ENCODE results near the gene THUMPD2. TPM values are rescaled to one million over a fixed set of nuclear protein-coding genes. Genes with fewer than 3 reads are reported as not detected.
A peak's percentile ranks its signal among the peaks of the same experiment; 100 is the strongest.

THUMPD2 gene
- total RNA-seq, 1 donor from 2014 or later = 11.5 TPM

GRCh38 chr2:39772086-39772811 lies 6.8 kb downstream of the THUMPD2 start:
- Histone ChIP-seq H3K4me1 (ENCODE audit: control insufficient read depth in 3 of 3, insufficient read depth in 3 of 3, low read length in 3 of 3) (peaks cover 13 to 20% (median 18%) of the 10 kb centered on the region in 3 donors), H3K27me3 (ENCODE audit: control insufficient read depth in 3 of 3, insufficient read depth in 3 of 3, low read length in 3 of 3) (no peaks in the 10 kb centered on the region), H3K4me3 (ENCODE audit: low read length in 3 of 3) (no peak overlapping the region), H3K36me3 (ENCODE audit: control insufficient read depth in 3 of 3, insufficient read depth in 3 of 3, low read length in 3 of 3) (peaks cover 0 to 7% (median 7%) of the 10 kb centered on the region in 3 donors), H3K27ac (ENCODE audit: low read depth, low read length) (peak overlapping the region; percentile 26), H3K9me3 (ENCODE audit: control insufficient read depth in 3 of 3, low read length in 3 of 3) (no peaks in the 10 kb centered on the region), H3K9ac (ENCODE audit: low read depth in 1 of 3, low read length in 3 of 3) (no peak overlapping the region)

- H3K9me3 ChIP-seq (ENCODE audit: control insufficient read depth in 3 of 3, low read length in 3 of 3) = no peaks in the 10 kb centered on the region
- H3K27me3 ChIP-seq (ENCODE audit: control insufficient read depth in 3 of 3, insufficient read depth in 3 of 3, low read length in 3 of 3) = no peaks in the 10 kb centered on the region
- H3K9ac ChIP-seq (ENCODE audit: low read depth in 1 of 3, low read length in 3 of 3) = no peak overlapping the region
- no peak overlapping the region for H3K4me3 ChIP-seq (ENCODE audit: low read length in 3 of 3)
- H3K36me3 ChIP-seq (ENCODE audit: control insufficient read depth in 3 of 3, insufficient read depth in 3 of 3, low read length in 3 of 3) = peaks cover 12 to 32% (median 27%) of the 10 kb centered on the region in 3 donors
- H3K4me1 ChIP-seq (ENCODE audit: control insufficient read depth in 3 of 3, insufficient read depth in 3 of 3, low read length in 3 of 3) = no peaks in the 10 kb centered on the region
- no peak overlapping the region for H3K27ac ChIP-seq (ENCODE audit: low read depth, low read length)
These were observed 16.6 kb downstream of the THUMPD2 start for GRCh38 chr2:39762448-39762847.

- Histone ChIP-seq H3K4me3 (ENCODE audit: low read length in 3 of 3) (no peak overlapping the region), H3K9me3 (ENCODE audit: control insufficient read depth in 3 of 3, low read length in 3 of 3) (no peaks in the 10 kb centered on the region), H3K27ac (ENCODE audit: low read depth, low read length) (no peak overlapping the region), H3K27me3 (ENCODE audit: control insufficient read depth in 3 of 3, insufficient read depth in 3 of 3, low read length in 3 of 3) (no peaks in the 10 kb centered on the region), H3K4me1 (ENCODE audit: control insufficient read depth in 3 of 3, insufficient read depth in 3 of 3, low read length in 3 of 3) (no peaks in the 10 kb centered on the region), H3K36me3 (ENCODE audit: control insufficient read depth in 3 of 3, insufficient read depth in 3 of 3, low read length in 3 of 3) (peaks cover 18 to 47% (median 42%) of the 10 kb centered on the region in 3 donors), H3K9ac (ENCODE audit: low read depth in 1 of 3, low read length in 3 of 3) (no peak overlapping the region)
These were observed 21.9 kb downstream of the THUMPD2 start for GRCh38 chr2:39757156-39757555.

GRCh38 chr2:39755466-39755865 lies 23.6 kb downstream of the THUMPD2 start:
- Histone ChIP-seq H3K9ac (ENCODE audit: low read depth in 1 of 3, low read length in 3 of 3) (no peak overlapping the region), H3K36me3 (ENCODE audit: control insufficient read depth in 3 of 3, insufficient read depth in 3 of 3, low read length in 3 of 3) (peaks cover 22 to 48% (median 40%) of the 10 kb centered on the region in 3 donors), H3K27ac (ENCODE audit: low read depth, low read length) (no peak overlapping the region), H3K4me3 (ENCODE audit: low read length in 3 of 3) (no peak overlapping the region), H3K9me3 (ENCODE audit: control insufficient read depth in 3 of 3, low read length in 3 of 3) (no peaks in the 10 kb centered on the region), H3K4me1 (ENCODE audit: control insufficient read depth in 3 of 3, insufficient read depth in 3 of 3, low read length in 3 of 3) (no peaks in the 10 kb centered on the region), H3K27me3 (ENCODE audit: control insufficient read depth in 3 of 3, insufficient read depth in 3 of 3, low read length in 3 of 3) (no peaks in the 10 kb centered on the region)

GRCh38 chr2:39743269-39743776 lies 35.7 kb downstream of the THUMPD2 start:
- Histone ChIP-seq H3K4me3 (ENCODE audit: low read length in 3 of 3) (no peak overlapping the region), H3K9ac (ENCODE audit: low read depth in 1 of 3, low read length in 3 of 3) (no peak overlapping the region), H3K9me3 (ENCODE audit: control insufficient read depth in 3 of 3, low read length in 3 of 3) (no peaks in the 10 kb centered on the region), H3K4me1 (ENCODE audit: control insufficient read depth in 3 of 3, insufficient read depth in 3 of 3, low read length in 3 of 3) (no peaks in the 10 kb centered on the region), H3K27ac (ENCODE audit: low read depth, low read length) (no peak overlapping the region), H3K27me3 (ENCODE audit: control insufficient read depth in 3 of 3, insufficient read depth in 3 of 3, low read length in 3 of 3) (no peaks in the 10 kb centered on the region), H3K36me3 (ENCODE audit: control insufficient read depth in 3 of 3, insufficient read depth in 3 of 3, low read length in 3 of 3) (peaks cover 7 to 42% (median 27%) of the 10 kb centered on the region in 3 donors)

- H3K4me3 ChIP-seq (ENCODE audit: low read length in 3 of 3) = no peak overlapping the region
- no peak overlapping the region for H3K27ac ChIP-seq (ENCODE audit: low read depth, low read length)
- H3K9ac ChIP-seq (ENCODE audit: low read depth in 1 of 3, low read length in 3 of 3) = no peak overlapping the region
- H3K36me3 ChIP-seq (ENCODE audit: control insufficient read depth in 3 of 3, insufficient read depth in 3 of 3, low read length in 3 of 3) = peaks cover 9 to 49% (median 25%) of the 10 kb centered on the region in 3 donors
- no peaks in the 10 kb centered on the region for H3K9me3 ChIP-seq (ENCODE audit: control insufficient read depth in 3 of 3, low read length in 3 of 3)
- H3K27me3 ChIP-seq (ENCODE audit: control insufficient read depth in 3 of 3, insufficient read depth in 3 of 3, low read length in 3 of 3) = no peaks in the 10 kb centered on the region
- H3K4me1 ChIP-seq (ENCODE audit: control insufficient read depth in 3 of 3, insufficient read depth in 3 of 3, low read length in 3 of 3) = no peaks in the 10 kb centered on the region
These were observed 37.2 kb downstream of the THUMPD2 start for GRCh38 chr2:39741871-39742270.

GRCh38 chr2:39739386-39739785 lies 39.7 kb downstream of the THUMPD2 start:
- Histone ChIP-seq H3K9ac (ENCODE audit: low read depth in 1 of 3, low read length in 3 of 3) (no peak overlapping the region), H3K36me3 (ENCODE audit: control insufficient read depth in 3 of 3, insufficient read depth in 3 of 3, low read length in 3 of 3) (peaks cover 8 to 55% (median 36%) of the 10 kb centered on the region in 3 donors)

GRCh38 chr2:39738936-39739335 lies 40.1 kb downstream of the THUMPD2 start:
- no peak overlapping the region for H3K9ac ChIP-seq (ENCODE audit: low read depth in 1 of 3, low read length in 3 of 3)
- H3K4me3 ChIP-seq (ENCODE audit: low read length in 3 of 3) = no peak overlapping the region
- H3K27me3 ChIP-seq (ENCODE audit: control insufficient read depth in 3 of 3, insufficient read depth in 3 of 3, low read length in 3 of 3) = no peaks in the 10 kb centered on the region
- H3K9me3 ChIP-seq (ENCODE audit: control insufficient read depth in 3 of 3, low read length in 3 of 3) = no peaks in the 10 kb centered on the region
- H3K27ac ChIP-seq (ENCODE audit: low read depth, low read length) = no peak overlapping the region
- H3K36me3 ChIP-seq (ENCODE audit: control insufficient read depth in 3 of 3, insufficient read depth in 3 of 3, low read length in 3 of 3) = peaks cover 8 to 55% (median 36%) of the 10 kb centered on the region in 3 donors
- H3K4me1 ChIP-seq (ENCODE audit: control insufficient read depth in 3 of 3, insufficient read depth in 3 of 3, low read length in 3 of 3) = peaks cover 0 to 9% (median 0%) of the 10 kb centered on the region in 3 donors

More at GRCh38 chr2:39739386-39739785, 39.7 kb downstream of the THUMPD2 start:
- no peaks in the 10 kb centered on the region for H3K9me3 ChIP-seq (ENCODE audit: control insufficient read depth in 3 of 3, low read length in 3 of 3)
- H3K27ac ChIP-seq (ENCODE audit: low read depth, low read length) = no peak overlapping the region
- peaks cover 0 to 5% (median 0%) of the 10 kb centered on the region in 3 donors for H3K4me1 ChIP-seq (ENCODE audit: control insufficient read depth in 3 of 3, insufficient read depth in 3 of 3, low read length in 3 of 3)
- H3K27me3 ChIP-seq (ENCODE audit: control insufficient read depth in 3 of 3, insufficient read depth in 3 of 3, low read length in 3 of 3) = no peaks in the 10 kb centered on the region
- H3K4me3 ChIP-seq (ENCODE audit: low read length in 3 of 3) = no peak overlapping the region

GRCh38 chr2:39737661-39738060 lies 41.4 kb downstream of the THUMPD2 start:
- Histone ChIP-seq H3K4me1 (ENCODE audit: control insufficient read depth in 3 of 3, insufficient read depth in 3 of 3, low read length in 3 of 3) (peaks cover 0 to 13% (median 3%) of the 10 kb centered on the region in 3 donors), H3K9ac (ENCODE audit: low read depth in 1 of 3, low read length in 3 of 3) (no peak overlapping the region), H3K4me3 (ENCODE audit: low read length in 3 of 3) (no peak overlapping the region), H3K36me3 (ENCODE audit: control insufficient read depth in 3 of 3, insufficient read depth in 3 of 3, low read length in 3 of 3) (peaks cover 8 to 47% (median 30%) of the 10 kb centered on the region in 3 donors), H3K27me3 (ENCODE audit: control insufficient read depth in 3 of 3, insufficient read depth in 3 of 3, low read length in 3 of 3) (no peaks in the 10 kb centered on the region), H3K9me3 (ENCODE audit: control insufficient read depth in 3 of 3, low read length in 3 of 3) (no peaks in the 10 kb centered on the region), H3K27ac (ENCODE audit: low read depth, low read length) (no peak overlapping the region)

- Histone ChIP-seq H3K36me3 (ENCODE audit: control insufficient read depth in 3 of 3, insufficient read depth in 3 of 3, low read length in 3 of 3) (peaks cover 6 to 41% (median 27%) of the 10 kb centered on the region in 3 donors), H3K27me3 (ENCODE audit: control insufficient read depth in 3 of 3, insufficient read depth in 3 of 3, low read length in 3 of 3) (no peaks in the 10 kb centered on the region), H3K4me3 (ENCODE audit: low read length in 3 of 3) (no peak overlapping the region), H3K9ac (ENCODE audit: low read depth in 1 of 3, low read length in 3 of 3) (no peak overlapping the region), H3K4me1 (ENCODE audit: control insufficient read depth in 3 of 3, insufficient read depth in 3 of 3, low read length in 3 of 3) (peaks cover 0 to 13% (median 3%) of the 10 kb centered on the region in 3 donors), H3K27ac (ENCODE audit: low read depth, low read length) (no peak overlapping the region), H3K9me3 (ENCODE audit: control insufficient read depth in 3 of 3, low read length in 3 of 3) (no peaks in the 10 kb centered on the region)
These were observed 42.4 kb downstream of the THUMPD2 start for GRCh38 chr2:39736640-39737039.
